ENCODE measurements around the gene HOXC6.

Gene HOXC6

DNA sequence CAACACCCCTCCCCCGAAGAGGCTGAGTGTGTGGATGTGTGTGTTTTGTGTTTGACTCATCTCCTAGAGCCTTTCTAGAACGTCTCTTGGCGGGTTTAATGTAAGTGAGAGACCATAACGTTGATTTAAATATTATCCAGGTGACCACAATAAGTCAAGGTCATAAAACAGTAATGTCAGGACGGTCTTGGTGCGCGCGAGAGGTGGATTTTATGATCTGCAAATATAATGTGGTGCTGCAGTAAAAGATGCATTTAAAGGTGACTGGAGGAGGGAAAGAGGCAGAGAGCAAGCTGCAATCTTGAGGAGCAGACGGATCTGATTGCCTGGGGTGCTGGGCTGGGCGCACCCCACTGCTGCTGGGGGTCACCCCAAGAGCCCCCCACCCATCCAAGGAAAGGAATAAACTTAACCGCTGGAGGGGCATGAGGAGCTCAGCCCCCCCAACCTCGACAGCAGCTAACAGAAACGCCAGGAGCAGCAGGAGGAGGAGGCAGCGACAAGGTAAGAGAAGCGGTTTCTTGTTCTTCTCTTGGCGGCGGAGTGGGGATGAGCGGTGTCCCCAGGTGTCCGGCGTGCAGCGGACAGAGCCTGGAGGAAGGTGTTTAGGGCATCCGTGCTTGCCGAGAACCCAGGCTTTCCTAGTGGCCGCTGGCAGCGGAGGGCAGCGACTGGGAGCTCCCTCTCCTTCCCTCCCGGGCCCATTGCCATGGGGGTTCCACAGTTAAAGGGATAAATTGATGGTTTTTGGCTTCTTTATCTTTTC lies 37.7 kb upstream of the HOXC6 start (continued):
- no peak for TF ChIP-seq ZNF221 (tag by site-specific recombination; IDR thresholded peaks at IDR 0.05; ENCODE audit: borderline replicate concordance)
- TF ChIP-seq HOXC10 (CRISPR knock-in tag; IDR thresholded peaks at IDR 0.05) = no peak
- TF ChIP-seq GLIS2 (tag by site-specific recombination; IDR thresholded peaks at IDR 0.05) = peak; percentile 65
- TF ChIP-seq, protein P1, sequence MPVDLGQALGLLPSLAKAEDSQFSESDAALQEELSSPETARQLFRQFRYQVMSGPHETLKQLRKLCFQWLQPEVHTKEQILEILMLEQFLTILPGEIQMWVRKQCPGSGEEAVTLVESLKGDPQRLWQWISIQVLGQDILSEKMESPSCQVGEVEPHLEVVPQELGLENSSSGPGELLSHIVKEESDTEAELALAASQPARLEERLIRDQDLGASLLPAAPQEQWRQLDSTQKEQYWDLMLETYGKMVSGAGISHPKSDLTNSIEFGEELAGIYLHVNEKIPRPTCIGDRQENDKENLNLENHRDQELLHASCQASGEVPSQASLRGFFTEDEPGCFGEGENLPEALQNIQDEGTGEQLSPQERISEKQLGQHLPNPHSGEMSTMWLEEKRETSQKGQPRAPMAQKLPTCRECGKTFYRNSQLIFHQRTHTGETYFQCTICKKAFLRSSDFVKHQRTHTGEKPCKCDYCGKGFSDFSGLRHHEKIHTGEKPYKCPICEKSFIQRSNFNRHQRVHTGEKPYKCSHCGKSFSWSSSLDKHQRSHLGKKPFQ (tag by site-specific recombination; IDR thresholded peaks at IDR 0.05) = 0 out of 2 replicates have a peak, but pooled peaks have one; percentile 59
- TF ChIP-seq, protein P2, sequence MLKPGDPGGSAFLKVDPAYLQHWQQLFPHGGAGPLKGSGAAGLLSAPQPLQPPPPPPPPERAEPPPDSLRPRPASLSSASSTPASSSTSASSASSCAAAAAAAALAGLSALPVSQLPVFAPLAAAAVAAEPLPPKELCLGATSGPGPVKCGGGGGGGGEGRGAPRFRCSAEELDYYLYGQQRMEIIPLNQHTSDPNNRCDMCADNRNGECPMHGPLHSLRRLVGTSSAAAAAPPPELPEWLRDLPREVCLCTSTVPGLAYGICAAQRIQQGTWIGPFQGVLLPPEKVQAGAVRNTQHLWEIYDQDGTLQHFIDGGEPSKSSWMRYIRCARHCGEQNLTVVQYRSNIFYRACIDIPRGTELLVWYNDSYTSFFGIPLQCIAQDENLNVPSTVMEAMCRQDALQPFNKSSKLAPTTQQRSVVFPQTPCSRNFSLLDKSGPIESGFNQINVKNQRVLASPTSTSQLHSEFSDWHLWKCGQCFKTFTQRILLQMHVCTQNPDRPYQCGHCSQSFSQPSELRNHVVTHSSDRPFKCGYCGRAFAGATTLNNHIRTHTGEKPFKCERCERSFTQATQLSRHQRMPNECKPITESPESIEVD (tag by site-specific recombination; IDR thresholded peaks at IDR 0.05) = peak; percentile 79
- peak; percentile 75; the same call in 1 of the 2 replicates for TF ChIP-seq BCL11A (tag by site-specific recombination; IDR thresholded peaks at IDR 0.05; ENCODE audit: low read depth)
- no peak for TF ChIP-seq RBAK (tag by site-specific recombination; IDR thresholded peaks at IDR 0.05)
- TF ChIP-seq SP7 (tag by site-specific recombination; IDR thresholded peaks at IDR 0.05) = peak; percentile 42
- TF ChIP-seq ZNF837 (tag by site-specific recombination; IDR thresholded peaks at IDR 0.05) = no peak
- TF ChIP-seq, protein P3, sequence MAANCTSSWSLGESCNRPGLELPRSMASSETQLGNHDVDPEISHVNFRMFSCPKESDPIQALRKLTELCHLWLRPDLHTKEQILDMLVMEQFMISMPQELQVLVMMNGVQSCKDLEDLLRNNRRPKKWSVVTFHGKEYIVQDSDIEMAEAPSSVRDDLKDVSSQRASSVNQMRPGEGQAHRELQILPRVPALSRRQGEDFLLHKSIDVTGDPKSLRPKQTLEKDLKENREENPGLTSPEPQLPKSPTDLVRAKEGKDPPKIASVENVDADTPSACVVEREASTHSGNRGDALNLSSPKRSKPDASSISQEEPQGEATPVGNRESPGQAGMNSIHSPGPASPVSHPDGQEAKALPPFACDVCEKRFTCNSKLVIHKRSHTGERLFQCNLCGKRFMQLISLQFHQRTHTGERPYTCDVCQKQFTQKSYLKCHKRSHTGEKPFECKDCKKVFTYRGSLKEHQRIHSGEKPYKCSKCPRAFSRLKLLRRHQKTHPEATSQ (tag by site-specific recombination; IDR thresholded peaks at IDR 0.05) = no peak
- TF ChIP-seq ZNF658 (tag by site-specific recombination; IDR thresholded peaks at IDR 0.05) = no peak
- TF ChIP-seq ZNF76 (tag by site-specific recombination; IDR thresholded peaks at IDR 0.05; ENCODE audit: borderline replicate concordance, low read depth) = no peak
- TF ChIP-seq YY1 (tag by site-specific recombination; IDR thresholded peaks at IDR 0.05) = no peak
- TF ChIP-seq, protein P4, sequence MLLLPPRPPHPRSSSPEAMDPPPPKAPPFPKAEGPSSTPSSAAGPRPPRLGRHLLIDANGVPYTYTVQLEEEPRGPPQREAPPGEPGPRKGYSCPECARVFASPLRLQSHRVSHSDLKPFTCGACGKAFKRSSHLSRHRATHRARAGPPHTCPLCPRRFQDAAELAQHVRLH (tag by site-specific recombination; IDR thresholded peaks at IDR 0.05) = no peak; the same call in 1 of the 2 replicates
- TF ChIP-seq KLF10 (tag by site-specific recombination; IDR thresholded peaks at IDR 0.05) = no peak
- TF ChIP-seq KLF7 (tag by site-specific recombination; IDR thresholded peaks at IDR 0.05; ENCODE audit: borderline replicate concordance) = no peak
- TF ChIP-seq, protein P5, sequence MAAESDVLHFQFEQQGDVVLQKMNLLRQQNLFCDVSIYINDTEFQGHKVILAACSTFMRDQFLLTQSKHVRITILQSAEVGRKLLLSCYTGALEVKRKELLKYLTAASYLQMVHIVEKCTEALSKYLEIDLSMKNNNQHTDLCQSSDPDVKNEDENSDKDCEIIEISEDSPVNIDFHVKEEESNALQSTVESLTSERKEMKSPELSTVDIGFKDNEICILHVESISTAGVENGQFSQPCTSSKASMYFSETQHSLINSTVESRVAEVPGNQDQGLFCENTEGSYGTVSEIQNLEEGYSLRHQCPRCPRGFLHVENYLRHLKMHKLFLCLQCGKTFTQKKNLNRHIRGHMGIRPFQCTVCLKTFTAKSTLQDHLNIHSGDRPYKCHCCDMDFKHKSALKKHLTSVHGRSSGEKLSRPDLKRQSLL (tag by site-specific recombination; IDR thresholded peaks at IDR 0.05) = peak; percentile 95
- TF ChIP-seq ZEB2 (tag by site-specific recombination; IDR thresholded peaks at IDR 0.05) = 0 out of 2 replicates have a peak, but pooled peaks have one; percentile 22
- TF ChIP-seq, protein P6, sequence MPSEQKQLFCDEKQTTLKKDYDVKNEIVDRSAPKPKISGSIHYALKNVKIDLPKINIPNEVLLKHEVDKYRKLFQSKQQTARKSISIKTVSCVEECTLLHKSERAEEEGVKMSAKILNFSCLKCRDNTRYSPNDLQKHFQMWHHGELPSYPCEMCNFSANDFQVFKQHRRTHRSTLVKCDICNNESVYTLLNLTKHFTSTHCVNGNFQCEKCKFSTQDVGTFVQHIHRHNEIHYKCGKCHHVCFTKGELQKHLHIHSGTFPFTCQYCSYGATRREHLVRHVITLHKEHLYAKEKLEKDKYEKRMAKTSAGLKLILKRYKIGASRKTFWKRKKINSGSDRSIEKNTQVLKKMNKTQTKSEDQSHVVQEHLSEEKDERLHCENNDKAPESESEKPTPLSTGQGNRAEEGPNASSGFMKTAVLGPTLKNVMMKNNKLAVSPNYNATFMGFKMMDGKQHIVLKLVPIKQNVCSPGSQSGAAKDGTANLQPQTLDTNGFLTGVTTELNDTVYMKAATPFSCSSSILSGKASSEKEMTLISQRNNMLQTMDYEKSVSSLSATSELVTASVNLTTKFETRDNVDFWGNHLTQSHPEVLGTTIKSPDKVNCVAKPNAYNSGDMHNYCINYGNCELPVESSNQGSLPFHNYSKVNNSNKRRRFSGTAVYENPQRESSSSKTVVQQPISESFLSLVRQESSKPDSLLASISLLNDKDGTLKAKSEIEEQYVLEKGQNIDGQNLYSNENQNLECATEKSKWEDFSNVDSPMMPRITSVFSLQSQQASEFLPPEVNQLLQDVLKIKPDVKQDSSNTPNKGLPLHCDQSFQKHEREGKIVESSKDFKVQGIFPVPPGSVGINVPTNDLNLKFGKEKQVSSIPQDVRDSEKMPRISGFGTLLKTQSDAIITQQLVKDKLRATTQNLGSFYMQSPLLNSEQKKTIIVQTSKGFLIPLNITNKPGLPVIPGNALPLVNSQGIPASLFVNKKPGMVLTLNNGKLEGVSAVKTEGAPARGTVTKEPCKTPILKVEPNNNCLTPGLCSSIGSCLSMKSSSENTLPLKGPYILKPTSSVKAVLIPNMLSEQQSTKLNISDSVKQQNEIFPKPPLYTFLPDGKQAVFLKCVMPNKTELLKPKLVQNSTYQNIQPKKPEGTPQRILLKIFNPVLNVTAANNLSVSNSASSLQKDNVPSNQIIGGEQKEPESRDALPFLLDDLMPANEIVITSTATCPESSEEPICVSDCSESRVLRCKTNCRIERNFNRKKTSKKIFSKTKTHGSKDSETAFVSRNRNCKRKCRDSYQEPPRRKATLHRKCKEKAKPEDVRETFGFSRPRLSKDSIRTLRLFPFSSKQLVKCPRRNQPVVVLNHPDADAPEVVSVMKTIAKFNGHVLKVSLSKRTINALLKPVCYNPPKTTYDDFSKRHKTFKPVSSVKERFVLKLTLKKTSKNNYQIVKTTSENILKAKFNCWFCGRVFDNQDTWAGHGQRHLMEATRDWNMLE (tag by site-specific recombination; conservative IDR thresholded peaks at IDR 0.05; ENCODE audit: low read depth) = no peak
- TF ChIP-seq, protein P7, sequence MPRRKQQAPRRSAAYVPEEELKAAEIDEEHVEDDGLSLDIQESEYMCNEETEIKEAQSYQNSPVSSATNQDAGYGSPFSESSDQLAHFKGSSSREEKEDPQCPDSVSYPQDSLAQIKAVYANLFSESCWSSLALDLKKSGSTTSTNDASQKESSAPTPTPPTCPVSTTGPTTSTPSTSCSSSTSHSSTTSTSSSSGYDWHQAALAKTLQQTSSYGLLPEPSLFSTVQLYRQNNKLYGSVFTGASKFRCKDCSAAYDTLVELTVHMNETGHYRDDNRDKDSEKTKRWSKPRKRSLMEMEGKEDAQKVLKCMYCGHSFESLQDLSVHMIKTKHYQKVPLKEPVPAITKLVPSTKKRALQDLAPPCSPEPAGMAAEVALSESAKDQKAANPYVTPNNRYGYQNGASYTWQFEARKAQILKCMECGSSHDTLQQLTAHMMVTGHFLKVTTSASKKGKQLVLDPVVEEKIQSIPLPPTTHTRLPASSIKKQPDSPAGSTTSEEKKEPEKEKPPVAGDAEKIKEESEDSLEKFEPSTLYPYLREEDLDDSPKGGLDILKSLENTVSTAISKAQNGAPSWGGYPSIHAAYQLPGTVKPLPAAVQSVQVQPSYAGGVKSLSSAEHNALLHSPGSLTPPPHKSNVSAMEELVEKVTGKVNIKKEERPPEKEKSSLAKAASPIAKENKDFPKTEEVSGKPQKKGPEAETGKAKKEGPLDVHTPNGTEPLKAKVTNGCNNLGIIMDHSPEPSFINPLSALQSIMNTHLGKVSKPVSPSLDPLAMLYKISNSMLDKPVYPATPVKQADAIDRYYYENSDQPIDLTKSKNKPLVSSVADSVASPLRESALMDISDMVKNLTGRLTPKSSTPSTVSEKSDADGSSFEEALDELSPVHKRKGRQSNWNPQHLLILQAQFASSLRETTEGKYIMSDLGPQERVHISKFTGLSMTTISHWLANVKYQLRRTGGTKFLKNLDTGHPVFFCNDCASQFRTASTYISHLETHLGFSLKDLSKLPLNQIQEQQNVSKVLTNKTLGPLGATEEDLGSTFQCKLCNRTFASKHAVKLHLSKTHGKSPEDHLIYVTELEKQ (tag by site-specific recombination; IDR thresholded peaks at IDR 0.05; ENCODE audit: borderline replicate concordance) = 0 out of 2 replicates have a peak, but pooled peaks have one; percentile 53
- TF ChIP-seq SCRT2 (tag by site-specific recombination; IDR thresholded peaks at IDR 0.05) = no peak
- no peak for TF ChIP-seq REPIN1 (tag by site-specific recombination; IDR thresholded peaks at IDR 0.05; ENCODE audit: low read depth)
- TF ChIP-seq HOXA7 (CRISPR knock-in tag; IDR thresholded peaks at IDR 0.05; ENCODE audit: borderline replicate concordance) = no peak
- TF ChIP-seq ZNF707 (tag by site-specific recombination; IDR thresholded peaks at IDR 0.05) = no peak
